ENCODE measurements around the gene HNRNPC. TPM values are rescaled to one million over a fixed set of nuclear protein-coding genes. Genes with fewer than 3 reads are reported as not detected.
"Not testable (repeated sequence)": the region's sequence is repeated elsewhere in the genome, so short reads cannot be mapped to it uniquely, and the experiment has no call there.

Gene HNRNPC
- total RNA-seq, 1 donor from 2014 or later, result 669 TPM

DNA sequence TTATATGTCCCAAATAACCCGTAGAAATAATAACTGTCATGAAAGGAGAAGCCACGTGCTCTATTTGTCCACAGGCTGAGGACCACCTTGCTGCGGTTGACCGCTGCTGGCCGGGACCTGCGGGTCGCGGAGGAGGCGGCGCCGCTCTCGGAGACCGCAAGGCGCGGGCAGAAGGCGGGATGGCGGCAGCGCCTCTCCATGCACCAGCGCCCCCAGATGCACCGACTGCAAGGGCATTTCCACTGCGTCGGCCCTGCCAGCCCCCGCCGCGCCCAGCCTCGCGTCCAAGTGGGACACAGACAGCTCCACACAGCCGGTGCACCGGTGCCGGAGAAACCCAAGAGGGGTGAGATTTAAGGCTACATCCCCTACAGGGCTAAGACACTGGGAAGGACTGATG lies 31.6 kb upstream of the HNRNPC start:
- no peak for TF ChIP-seq CTCF (IDR thresholded peaks at IDR 0.05; ENCODE audit: unreplicated experiment)
- Mint-ChIP-seq H3K27ac (no peak overlapping the region), H3K9me3 (no peaks in the 10 kb centered on the region), H3K4me1 (peaks cover 4% of the 10 kb centered on the region), H3K36me3 (no peaks in the 10 kb centered on the region), H3K27me3 (ENCODE audit: low read depth) (peaks cover 11% of the 10 kb centered on the region), H3K4me3 (peak overlapping the region; percentile 55)
- DNase-seq (ENCODE audit: low spot score in 2 of 2, unreplicated experiment in 2 of 2), result peak; percentile 25 to 47

- H3K9me3 Mint-ChIP-seq, result no peaks in the 10 kb centered on the region
- H3K4me1 Mint-ChIP-seq, result peaks cover 4% of the 10 kb centered on the region
- peaks cover 11% of the 10 kb centered on the region for H3K27me3 Mint-ChIP-seq (ENCODE audit: low read depth)
- no peaks in the 10 kb centered on the region for H3K36me3 Mint-ChIP-seq
- H3K4me3 Mint-ChIP-seq, result no peak overlapping the region
- TF ChIP-seq CTCF (IDR thresholded peaks at IDR 0.05; ENCODE audit: unreplicated experiment), result no peak
- H3K27ac Mint-ChIP-seq, result no peak overlapping the region
- no peak for DNase-seq (ENCODE audit: low spot score in 2 of 2, unreplicated experiment in 2 of 2)
These were observed 30.4 kb upstream of the HNRNPC start for GRCh38 chr14:21299562-21300130.

- H3K9me3 Mint-ChIP-seq, result no peaks in the 10 kb centered on the region
- H3K4me1 Mint-ChIP-seq, result peaks cover 4% of the 10 kb centered on the region
- H3K27me3 Mint-ChIP-seq (ENCODE audit: low read depth), result peaks cover 11% of the 10 kb centered on the region
- no peak overlapping the region for H3K27ac Mint-ChIP-seq
- no peak overlapping the region for H3K4me3 Mint-ChIP-seq
- no peak for DNase-seq (ENCODE audit: low spot score in 2 of 2, unreplicated experiment in 2 of 2)
- H3K36me3 Mint-ChIP-seq, result no peaks in the 10 kb centered on the region
- no peak for TF ChIP-seq CTCF (IDR thresholded peaks at IDR 0.05; ENCODE audit: unreplicated experiment)
These were observed 29.1 kb upstream of the HNRNPC start for GRCh38 chr14:21298358-21298757.

- not testable (repeated sequence) for H3K4me3 Mint-ChIP-seq; DNase-seq (ENCODE audit: low spot score in 2 of 2, unreplicated experiment in 2 of 2); H3K27ac Mint-ChIP-seq; H3K36me3 Mint-ChIP-seq; H3K27me3 Mint-ChIP-seq (ENCODE audit: low read depth); H3K9me3 Mint-ChIP-seq; H3K4me1 Mint-ChIP-seq
These were observed 24.8 kb upstream of the HNRNPC start for GRCh38 chr14:21294026-21294425.

GRCh38 chr14:21287168-21287567 lies 17.9 kb upstream of the HNRNPC start:
- no peaks in the 10 kb centered on the region for H3K4me1 Mint-ChIP-seq
- no peak overlapping the region for H3K4me3 Mint-ChIP-seq
- no peak overlapping the region for H3K27ac Mint-ChIP-seq
- H3K36me3 Mint-ChIP-seq, result no peaks in the 10 kb centered on the region
- no peak for TF ChIP-seq CTCF (IDR thresholded peaks at IDR 0.05; ENCODE audit: unreplicated experiment)
- H3K9me3 Mint-ChIP-seq, result no peaks in the 10 kb centered on the region
- DNase-seq (ENCODE audit: low spot score in 2 of 2, unreplicated experiment in 2 of 2), result no peak
- H3K27me3 Mint-ChIP-seq (ENCODE audit: low read depth), result no peaks in the 10 kb centered on the region

DNA sequence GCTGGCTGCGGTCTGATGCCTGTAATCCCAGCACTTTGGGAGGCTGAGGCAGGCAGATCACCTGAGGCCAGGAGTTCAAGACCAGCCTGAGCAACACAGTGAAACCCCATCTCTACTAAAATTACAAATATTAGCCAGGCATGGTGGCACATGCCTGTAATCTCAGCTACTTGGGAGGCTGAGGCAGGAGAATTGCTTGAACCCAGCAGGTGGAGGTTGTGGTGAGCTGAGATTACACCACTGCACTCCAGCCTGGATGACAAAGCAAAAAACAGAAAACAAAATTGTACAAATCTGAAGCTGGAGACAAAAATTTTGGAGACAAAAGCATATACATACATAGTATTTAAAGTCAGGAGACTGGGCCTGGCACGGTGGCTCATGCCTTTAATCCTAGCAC lies 17.3 kb upstream of the HNRNPC start:
- H3K4me1 Mint-ChIP-seq; H3K9me3 Mint-ChIP-seq; DNase-seq (ENCODE audit: low spot score in 2 of 2, unreplicated experiment in 2 of 2); H3K4me3 Mint-ChIP-seq; H3K27ac Mint-ChIP-seq; H3K27me3 Mint-ChIP-seq (ENCODE audit: low read depth); H3K36me3 Mint-ChIP-seq: not testable (repeated sequence)

DNA sequence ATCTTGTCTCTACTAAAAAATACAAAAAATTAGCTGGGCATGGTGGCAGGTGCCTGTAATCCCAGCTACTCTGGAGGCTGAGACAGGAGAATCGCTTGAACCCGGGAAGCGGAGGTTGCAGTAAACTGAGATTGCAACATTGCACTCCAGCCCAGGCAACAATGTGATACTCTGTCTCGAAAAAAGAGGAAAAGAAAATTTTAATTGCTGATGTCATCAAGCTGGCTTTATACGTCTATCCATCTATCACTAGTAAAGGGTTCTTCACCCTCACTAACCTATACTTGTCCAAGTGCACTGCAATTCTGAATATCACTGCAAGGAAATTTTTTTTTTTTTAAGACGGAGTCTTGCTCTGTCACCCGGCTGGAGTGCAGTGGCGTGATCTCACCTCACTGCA lies 12.7 kb upstream of the HNRNPC start:
- H3K36me3 Mint-ChIP-seq; H3K27ac Mint-ChIP-seq; H3K4me1 Mint-ChIP-seq; H3K27me3 Mint-ChIP-seq (ENCODE audit: low read depth); H3K9me3 Mint-ChIP-seq; H3K4me3 Mint-ChIP-seq; DNase-seq (ENCODE audit: low spot score in 2 of 2, unreplicated experiment in 2 of 2): not testable (repeated sequence)
